NCI-H510A (cell line): Measurements from ENCODE around the gene PACS2.
"Not testable (repeated sequence)": the region's sequence is repeated elsewhere in the genome, so short reads cannot be mapped to it uniquely, and the experiment has no call there.

Source experiments
- DNase-seq: peaks from one replicate; lab custom pipeline; 2025; lab: John Stamatoyannopoulos, UW

The PACS2 gene

GRCh38 chr14:105351410-105351809 is 36.9 kb downstream of the PACS2 start:
- no peak for DNase-seq

DNA sequence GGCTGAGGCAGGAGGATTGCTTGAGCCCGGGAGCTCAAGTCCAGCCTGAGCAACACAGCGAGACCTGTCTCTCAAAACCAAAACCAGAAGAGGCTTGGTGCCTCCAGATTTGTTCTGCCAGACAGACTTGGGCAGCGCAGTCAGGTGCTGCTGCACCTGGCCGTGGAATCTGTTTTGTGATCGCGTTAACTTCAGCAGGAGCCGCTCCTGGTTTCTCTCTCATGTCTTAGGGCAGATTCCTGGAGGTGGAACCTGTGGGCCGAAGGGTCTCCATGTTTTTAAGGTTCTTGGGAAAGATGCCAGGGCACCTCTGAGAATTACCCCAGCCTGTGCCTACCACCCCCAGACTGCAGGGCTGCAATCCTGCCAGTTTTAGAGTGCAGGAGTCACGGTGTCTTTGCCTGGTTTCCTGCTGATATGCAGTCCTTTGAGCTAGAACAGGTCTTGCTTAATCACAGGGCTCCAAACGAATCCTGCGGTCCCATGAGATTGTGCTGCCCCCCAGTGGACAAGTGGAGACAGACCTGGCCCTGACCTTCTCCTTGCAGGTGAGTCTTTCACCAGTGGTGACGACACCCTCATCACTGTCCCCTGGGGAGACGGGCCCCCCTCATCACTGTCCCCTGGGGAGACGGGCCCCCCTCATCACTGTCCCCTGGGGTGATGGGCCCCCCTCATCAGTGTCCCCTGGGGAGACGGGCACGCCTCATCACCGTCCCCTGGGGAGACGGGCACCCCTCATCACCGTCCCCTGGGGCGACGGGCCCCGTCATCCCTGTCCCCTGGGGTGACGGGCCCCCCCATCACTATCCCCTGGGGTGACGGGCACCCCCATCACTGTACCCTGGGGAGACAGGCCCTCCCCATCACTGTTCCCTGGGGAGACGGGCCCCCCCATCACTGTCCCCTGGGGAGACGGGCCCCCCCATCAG is 37.6 kb downstream of the PACS2 start:
- DNase-seq: peak; percentile 65

GRCh38 chr14:105353136-105353535 is 38.6 kb downstream of the PACS2 start:
- DNase-seq: no peak

- no peak for DNase-seq
These were observed 40.0 kb downstream of the PACS2 start for GRCh38 chr14:105354541-105354940.

GRCh38 chr14:105355049-105355575 is 40.6 kb downstream of the PACS2 start:
- no peak for DNase-seq

- no peak for DNase-seq
These were observed 41.5 kb downstream of the PACS2 start for GRCh38 chr14:105355850-105356604.

GRCh38 chr14:105356927-105357326 is 42.4 kb downstream of the PACS2 start:
- DNase-seq: no peak

GRCh38 chr14:105357626-105358025 is 43.1 kb downstream of the PACS2 start:
- no peak for DNase-seq

DNA sequence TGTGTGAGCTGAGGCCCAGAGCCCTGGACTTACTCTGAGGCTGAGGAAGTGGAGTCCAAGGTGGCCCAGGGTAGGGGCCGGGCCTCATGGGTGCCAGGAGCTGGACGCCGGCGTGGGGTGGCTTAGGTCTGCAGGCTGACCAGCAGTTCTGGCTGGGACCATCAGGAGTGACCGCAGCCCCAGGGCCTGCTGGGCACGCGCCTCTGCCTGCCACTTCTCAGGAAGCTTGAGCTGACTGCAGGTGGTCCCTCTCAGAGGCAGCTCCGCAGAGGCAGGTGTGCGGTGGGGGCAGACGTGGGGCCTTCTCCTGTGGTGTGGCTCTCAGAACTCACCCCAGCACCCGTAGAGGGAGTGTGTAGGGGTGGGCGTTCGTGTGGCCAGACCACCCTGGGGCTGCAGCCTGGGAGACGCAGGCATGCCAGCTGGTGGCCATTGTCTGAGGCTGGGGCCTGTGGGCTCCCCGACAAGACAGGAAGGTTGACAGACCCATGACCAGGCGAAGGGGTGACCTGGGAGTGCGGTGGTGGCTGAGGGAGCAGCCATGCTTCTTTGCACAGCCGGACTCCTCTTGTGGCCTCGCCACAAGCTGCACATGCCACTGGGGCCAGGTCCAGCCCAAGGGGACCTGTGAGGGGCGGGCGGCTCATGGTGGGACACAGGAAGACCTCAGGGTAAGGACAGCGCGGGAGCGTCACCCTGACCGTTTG is 43.7 kb downstream of the PACS2 start:
- DNase-seq: no peak

GRCh38 chr14:105358943-105359342 is 44.4 kb downstream of the PACS2 start:
- DNase-seq: no peak

DNA sequence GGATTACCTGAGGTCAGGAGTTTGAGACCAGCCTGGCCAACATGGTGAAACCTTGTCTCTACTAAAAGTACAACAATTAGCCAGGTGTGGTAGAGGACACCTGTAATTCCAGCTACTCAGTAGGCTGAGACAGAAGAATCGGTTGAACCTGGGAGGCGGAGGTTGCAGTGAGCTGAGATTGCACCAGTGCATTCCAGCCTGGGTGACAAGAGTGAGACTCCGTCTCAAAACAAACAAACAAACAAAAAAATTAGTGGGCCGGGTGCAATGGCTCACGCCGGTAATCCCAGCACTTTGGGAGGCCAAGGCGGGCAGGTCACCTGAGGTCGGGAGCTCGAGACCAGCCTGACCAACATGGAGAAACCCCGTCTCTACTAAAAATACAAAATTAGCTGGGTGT is 46.9 kb downstream of the PACS2 start:
- not testable (repeated sequence) for DNase-seq

DNA sequence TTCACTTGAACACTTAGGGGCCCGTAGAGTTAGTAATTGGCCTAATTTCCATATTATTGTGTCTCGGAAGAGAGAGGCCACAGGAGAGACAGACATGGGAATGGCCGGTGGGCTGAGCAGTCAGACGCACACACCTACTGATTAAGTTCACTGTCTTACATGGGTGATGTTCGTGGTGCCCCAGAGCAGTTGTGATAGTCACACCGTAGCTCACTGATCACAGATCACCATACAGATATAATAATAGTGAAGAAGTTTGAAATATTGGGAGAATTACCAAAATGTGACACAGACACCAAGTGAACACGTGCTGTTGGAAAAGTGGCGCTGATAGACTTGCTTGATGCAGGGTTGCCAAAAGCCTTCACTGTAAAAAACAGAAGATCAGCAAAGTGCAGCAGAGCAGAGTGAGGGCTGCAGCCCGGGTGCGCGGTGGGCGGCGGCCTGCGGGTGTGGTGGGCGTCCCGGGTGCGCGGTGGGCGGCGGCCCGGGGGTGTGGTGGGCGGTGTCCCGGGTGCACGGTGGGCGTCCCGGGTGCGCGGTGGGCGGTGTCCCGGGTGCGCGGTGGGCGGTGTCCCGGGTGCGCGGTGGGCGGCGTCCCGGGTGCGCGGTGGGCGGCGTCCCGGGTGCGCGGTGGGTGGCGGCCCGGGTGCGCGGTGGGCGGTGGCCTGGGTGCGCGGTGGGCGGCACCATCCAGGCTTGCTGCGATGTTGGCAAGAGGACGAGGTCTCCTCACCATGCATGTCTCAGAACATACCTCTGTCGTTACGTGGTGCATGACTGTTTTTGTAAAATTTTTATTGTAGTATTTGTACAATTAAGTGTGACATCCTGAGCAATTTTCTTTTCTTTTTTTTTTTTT is 49.5 kb downstream of the PACS2 start:
- no peak for DNase-seq

GRCh38 chr14:105365101-105365500 is 50.6 kb downstream of the PACS2 start:
- no peak for DNase-seq

- no peak for DNase-seq
These were observed 51.1 kb downstream of the PACS2 start for GRCh38 chr14:105365681-105366080.

DNA sequence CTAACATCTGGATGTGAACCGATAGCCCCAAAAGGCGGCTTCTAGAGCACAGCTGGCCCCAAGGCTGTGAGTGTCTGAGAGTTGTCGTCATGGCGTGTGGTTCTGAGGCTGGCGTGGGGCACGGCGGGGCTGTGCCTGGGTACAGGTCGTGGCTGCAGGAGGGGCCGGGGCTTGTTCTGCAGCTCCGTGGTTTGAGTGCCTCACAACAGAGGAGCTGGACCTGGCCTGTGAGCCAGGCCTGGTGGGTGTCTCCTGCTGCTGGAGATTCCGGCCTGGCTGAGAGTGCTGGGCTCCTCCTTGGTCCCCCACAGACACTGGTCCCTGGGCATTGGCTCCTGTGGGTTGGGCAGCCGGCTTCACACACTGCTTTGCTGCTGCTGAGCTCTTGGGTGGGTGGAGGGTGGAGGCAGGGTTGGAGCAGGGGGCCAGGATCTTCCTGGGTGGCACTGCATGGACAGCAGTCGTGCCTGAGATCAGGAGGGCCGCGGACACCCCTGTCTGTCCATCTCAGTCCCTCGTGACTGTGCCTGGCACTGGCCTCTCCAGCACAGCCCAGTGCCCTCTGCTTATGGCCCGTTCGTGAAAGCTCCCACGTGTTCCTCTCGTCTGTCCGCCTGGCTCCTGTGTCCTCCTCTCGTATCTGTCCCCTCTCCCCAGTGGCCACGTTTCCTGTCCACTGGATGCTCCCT is 52.0 kb downstream of the PACS2 start:
- no peak for DNase-seq

DNA sequence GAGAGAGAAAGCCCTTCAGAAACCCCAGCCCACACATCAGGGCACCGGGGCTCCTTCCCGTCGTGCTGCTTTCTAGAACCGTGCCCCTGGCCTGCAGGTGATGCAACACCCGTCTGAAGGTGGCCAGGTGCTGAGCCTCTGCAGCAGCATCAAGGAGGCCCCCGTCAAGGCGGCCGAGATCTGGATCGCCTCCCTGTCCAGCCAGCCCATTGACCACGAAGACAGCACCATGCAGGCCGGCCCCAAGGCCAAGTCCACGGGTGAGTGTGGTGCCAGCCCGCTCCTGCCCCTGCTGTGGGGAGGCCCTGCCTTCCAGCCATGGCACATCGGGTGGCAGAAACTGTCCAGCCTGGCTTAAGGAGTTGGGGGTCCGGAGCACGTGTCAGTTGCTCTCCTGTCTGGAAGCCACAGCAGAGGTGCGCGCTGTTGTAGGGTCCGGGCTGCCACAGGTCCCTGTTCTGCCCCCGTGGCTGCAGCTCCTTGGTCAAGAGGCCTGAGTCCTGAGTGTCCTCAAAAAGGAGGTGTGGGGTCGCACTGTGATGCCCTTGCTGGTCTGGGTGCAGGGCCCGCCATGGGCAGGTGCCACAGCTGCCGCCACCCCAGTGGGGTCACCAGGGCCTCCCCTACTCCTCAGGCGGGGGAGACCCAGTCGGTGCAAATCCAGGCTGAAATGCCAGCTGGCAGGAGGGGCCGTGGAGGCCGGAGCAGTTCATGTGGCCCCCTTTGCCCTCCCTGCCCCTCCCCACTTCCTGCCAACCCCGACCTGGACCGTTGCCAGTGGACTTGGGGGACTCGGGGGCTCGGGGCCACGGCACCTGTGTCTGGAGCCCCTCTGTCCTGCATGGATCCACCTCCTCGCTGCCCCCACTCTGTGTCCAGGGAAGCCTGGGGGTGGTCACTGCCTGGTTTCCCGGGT is 52.8 kb downstream of the PACS2 start:
- no peak for DNase-seq

- DNase-seq: no peak
These were observed 53.5 kb downstream of the PACS2 start for GRCh38 chr14:105368032-105368417.

DNA sequence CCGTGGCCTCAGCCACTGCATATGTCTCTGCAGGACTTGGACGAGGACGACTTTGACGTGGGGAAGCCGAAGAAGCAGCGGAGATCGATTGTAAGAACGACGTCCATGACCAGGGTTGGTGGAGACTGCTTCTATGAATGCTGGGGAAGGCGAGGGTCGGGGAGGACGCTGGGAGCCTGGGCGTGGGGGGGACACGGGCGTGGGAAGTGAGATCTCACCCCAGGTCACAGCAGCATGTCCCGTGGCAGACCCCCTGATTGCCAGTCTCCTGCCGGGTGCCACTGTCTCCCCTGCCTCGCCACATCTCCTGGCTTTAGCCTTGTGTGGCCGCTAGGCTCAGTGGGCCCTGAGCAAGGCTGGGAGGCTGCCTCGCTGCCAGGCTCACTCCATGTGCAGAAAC is 53.9 kb downstream of the PACS2 start:
- DNase-seq: no peak

DNA sequence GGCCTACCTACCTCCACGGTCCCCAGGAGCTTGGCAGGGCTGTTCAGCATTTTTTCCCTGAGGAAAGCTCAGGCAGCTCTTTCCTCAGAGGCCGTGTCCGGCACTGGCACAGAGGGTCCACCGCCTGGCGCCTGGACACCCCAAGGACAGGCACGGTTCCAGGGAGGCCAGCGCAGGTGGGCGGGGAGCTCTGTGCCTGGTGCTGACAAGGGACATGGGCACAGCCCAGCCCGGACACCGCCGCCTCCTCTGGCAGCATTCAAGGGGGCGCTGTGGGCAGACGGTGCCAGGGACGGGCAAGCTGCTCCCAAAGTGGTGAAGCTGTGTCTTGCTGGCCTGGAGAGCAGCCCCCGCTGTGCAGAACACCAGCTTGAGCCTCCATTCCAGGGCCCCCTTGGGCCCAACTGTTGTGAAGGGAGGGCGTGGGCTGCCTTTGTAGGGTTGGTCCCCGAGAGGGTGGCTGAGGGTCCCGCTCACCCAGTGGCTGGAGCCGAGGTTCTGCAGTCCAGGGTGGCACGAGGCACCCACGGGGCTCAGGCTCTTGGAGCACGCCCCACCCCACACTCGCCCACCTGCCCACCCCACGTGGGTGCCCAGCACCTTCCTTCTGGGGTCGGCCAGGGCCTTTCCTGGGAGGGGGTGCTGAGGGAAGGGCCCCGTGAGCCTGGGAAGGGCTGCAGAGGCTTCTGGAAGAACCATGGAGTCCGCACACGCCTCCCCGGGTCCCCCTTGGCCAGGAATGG is 54.5 kb downstream of the PACS2 start:
- no peak for DNase-seq
